ENCODE data around the gene CCL16.

DNA sequence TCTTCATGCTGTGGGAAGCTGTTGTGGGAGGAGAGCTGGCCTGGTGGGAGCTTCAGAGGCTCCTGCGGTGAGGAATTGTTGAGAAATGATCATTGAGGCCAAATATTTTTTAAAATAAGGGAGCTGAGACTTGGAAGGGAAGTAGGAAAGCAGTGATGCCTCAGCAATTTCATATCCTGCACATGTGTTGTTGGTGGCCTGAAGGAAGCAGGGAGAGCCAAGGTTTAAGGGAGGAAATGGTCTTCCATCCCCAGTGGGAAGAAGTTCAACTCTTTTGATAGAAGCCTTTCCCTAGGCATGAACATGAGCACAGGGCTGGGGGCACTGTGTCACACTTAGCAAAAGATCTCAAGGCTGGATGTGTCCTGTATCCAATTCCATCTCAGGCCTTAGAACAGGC, 5.3 kb upstream of the CCL16 start, which contains the start of gene CCL14:
- TF ChIP-seq POLR2A (IDR thresholded peaks at IDR 0.05; ENCODE audit: low read depth, low read length), result no peak
- no peak for TF ChIP-seq POLR2AphosphoS5 (IDR thresholded peaks at IDR 0.05; ENCODE audit: low read depth, low read length)
- TF ChIP-seq TAF1 (IDR thresholded peaks at IDR 0.05; ENCODE audit: borderline replicate concordance, low read depth, low read length), result no peak

All from GM12892 (cell line).